Measurements from ENCODE around the gene TGFB2. TPM values are rescaled to one million over a fixed set of nuclear protein-coding genes. Genes with fewer than 3 reads are reported as not detected.

Gene TGFB2
- total RNA-seq, 1 experiment from 2014 or later, result 37.6 TPM

DNA sequence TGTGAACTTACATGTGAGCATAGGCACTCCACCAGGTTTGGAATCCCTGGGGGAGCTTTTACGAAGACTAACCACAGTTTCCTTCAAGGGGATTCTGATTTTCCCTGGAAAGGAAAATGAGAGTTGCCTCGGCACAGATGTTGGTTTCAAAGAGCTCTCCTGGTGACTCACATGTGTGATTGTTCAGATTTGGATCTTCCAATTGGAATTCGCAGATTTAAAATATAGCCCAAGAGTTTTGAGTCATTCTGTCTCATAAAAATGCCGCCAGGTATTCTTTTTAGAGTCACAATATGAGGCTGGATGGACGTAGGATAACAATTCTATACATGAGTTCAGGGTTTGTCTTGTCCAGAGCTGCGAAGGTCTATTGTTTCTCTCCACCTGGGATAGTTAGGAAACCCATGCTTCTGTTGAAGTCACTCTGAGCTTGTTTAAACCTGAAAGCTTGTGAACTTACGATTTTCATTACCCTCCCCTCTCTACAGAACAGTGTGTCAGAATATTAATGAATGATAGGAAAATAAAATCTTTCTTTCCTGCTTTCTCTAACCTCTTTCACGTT, 64.9 kb downstream of the TGFB2 start:
- H3K9me3 Mint-ChIP-seq (ENCODE audit: low read depth, unreplicated experiment), result no peaks in the 10 kb centered on the region
- H3K4me3 Mint-ChIP-seq (ENCODE audit: low read depth, unreplicated experiment), result no peak overlapping the region
- H3K27ac Mint-ChIP-seq (ENCODE audit: unreplicated experiment), result no peak overlapping the region
- DNase-seq, result no peak
- CTCF ChIA-PET, result interaction anchor here (0.5 kb wide), 1 partner anchor 1168 kb away, joined by 4 read pairs; no protein-coding TSS in a partner anchor
- H3K4me1 Mint-ChIP-seq (ENCODE audit: low read depth, unreplicated experiment), result no peaks in the 10 kb centered on the region
- no peak for TF ChIP-seq CTCF (IDR thresholded peaks at IDR 0.05; ENCODE audit: unreplicated experiment)
- H3K27me3 Mint-ChIP-seq (ENCODE audit: unreplicated experiment), result no peaks in the 10 kb centered on the region
- H3K36me3 Mint-ChIP-seq (ENCODE audit: insufficient read depth, unreplicated experiment), result no peaks in the 10 kb centered on the region
- intact Hi-C loops (cut with micrococcal nuclease; ENCODE audit: unreplicated experiment), result no loop called here
- BruUV-seq (replicated peaks), result no TSS peak

DNA sequence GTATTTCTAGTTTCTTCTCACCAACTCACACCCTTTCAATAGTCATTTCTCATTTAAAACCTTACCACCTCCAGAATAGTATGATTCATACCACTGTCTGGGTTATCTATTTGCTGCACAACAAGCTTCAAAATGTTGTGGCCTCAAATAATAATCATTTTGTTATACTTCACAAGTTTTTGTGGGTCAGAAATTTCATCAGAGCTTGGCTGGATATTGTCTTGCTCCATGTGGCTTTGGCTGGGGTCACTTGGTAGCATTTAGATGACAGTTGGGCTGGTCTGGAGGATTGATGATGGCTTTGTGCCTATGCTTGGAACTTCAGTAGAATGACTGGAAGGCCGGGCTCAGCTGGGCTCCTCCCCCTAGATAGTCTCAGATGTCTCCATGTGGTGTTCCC, 66.0 kb downstream of the TGFB2 start:
- intact Hi-C loops (cut with micrococcal nuclease; ENCODE audit: unreplicated experiment), result no loop called here

DNA sequence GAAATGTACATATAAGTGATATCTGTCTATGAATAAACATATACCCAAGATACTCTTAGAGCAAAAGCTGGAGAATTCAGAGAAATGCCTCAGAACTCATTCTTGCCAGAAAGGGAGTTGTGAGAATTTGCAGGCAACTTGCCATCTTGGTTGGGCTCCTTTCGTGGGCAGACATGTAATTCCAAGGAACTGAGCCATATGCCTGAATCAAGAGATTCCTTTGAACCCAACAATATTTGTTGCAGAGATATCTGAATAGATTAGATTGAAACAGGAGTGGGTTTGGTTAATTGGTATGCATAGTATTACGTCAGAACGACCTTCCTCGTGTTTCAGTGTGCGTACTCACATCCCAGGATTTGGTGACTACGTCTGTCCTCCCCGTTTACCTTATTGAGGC, 67.0 kb downstream of the TGFB2 start:
- peaks cover 9% of the 10 kb centered on the region for H3K4me1 Mint-ChIP-seq (ENCODE audit: low read depth, unreplicated experiment)
- no peak overlapping the region for H3K27ac Mint-ChIP-seq (ENCODE audit: unreplicated experiment)
- BruUV-seq (replicated peaks), result no TSS peak
- H3K27me3 Mint-ChIP-seq (ENCODE audit: unreplicated experiment), result no peaks in the 10 kb centered on the region
- peaks cover 6% of the 10 kb centered on the region for H3K9me3 Mint-ChIP-seq (ENCODE audit: low read depth, unreplicated experiment)
- CTCF ChIA-PET, result no interaction called here
- peaks cover 9% of the 10 kb centered on the region for H3K36me3 Mint-ChIP-seq (ENCODE audit: insufficient read depth, unreplicated experiment)
- DNase-seq, result no peak
- no peak overlapping the region for H3K4me3 Mint-ChIP-seq (ENCODE audit: low read depth, unreplicated experiment)
- intact Hi-C loops (cut with micrococcal nuclease; ENCODE audit: unreplicated experiment), result no loop called here
- no peak for TF ChIP-seq CTCF (IDR thresholded peaks at IDR 0.05; ENCODE audit: unreplicated experiment)

More for the DNA sequence above, 66.0 kb downstream of the TGFB2 start:
- Mint-ChIP-seq H3K27ac (ENCODE audit: unreplicated experiment) (no peak overlapping the region), H3K4me3 (ENCODE audit: low read depth, unreplicated experiment) (no peak overlapping the region), H3K27me3 (ENCODE audit: unreplicated experiment) (no peaks in the 10 kb centered on the region), H3K4me1 (ENCODE audit: low read depth, unreplicated experiment) (peaks cover 5% of the 10 kb centered on the region), H3K36me3 (ENCODE audit: insufficient read depth, unreplicated experiment) (no peaks in the 10 kb centered on the region), H3K9me3 (ENCODE audit: low read depth, unreplicated experiment) (peaks cover 1% of the 10 kb centered on the region)
- no peak for DNase-seq
- CTCF ChIA-PET, result no interaction called here
- no peak for TF ChIP-seq CTCF (IDR thresholded peaks at IDR 0.05; ENCODE audit: unreplicated experiment)
- no TSS peak for BruUV-seq (replicated peaks)

DNA sequence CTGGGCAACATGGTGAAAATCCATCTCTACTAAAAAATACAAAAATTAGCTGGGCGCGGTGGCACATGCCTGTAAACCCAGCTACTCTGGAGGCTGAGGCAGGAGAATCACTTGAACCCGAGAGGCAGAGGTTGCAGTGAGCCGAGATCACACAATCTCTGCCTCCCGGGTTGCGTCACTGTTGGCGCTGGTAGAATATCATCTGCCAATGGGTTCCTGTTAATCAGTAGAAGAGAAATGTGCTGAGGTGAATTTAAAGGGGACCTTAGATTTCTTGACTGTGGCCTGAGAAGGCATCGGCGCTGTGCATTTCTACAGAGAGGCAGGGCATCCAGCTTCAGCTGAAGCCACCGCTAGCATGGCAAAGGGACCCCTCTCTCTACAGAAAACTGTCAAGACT, 68.0 kb downstream of the TGFB2 start:
- Mint-ChIP-seq H3K27ac (ENCODE audit: unreplicated experiment) (no peak overlapping the region), H3K27me3 (ENCODE audit: unreplicated experiment) (no peaks in the 10 kb centered on the region), H3K4me3 (ENCODE audit: low read depth, unreplicated experiment) (no peak overlapping the region)

More for the DNA sequence above, 68.0 kb downstream of the TGFB2 start:
- intact Hi-C loops (cut with micrococcal nuclease; ENCODE audit: unreplicated experiment), result no loop called here
- DNase-seq, result no peak
- H3K9me3 Mint-ChIP-seq (ENCODE audit: low read depth, unreplicated experiment), result peaks cover 6% of the 10 kb centered on the region
- H3K4me1 Mint-ChIP-seq (ENCODE audit: low read depth, unreplicated experiment), result peaks cover 9% of the 10 kb centered on the region
- TF ChIP-seq CTCF (IDR thresholded peaks at IDR 0.05; ENCODE audit: unreplicated experiment), result no peak
- BruUV-seq (replicated peaks), result no TSS peak
- peaks cover 9% of the 10 kb centered on the region for H3K36me3 Mint-ChIP-seq (ENCODE audit: insufficient read depth, unreplicated experiment)
- CTCF ChIA-PET, result no interaction called here
